WTC11 (cell line): ENCODE results near the gene SPATA31D4.

Source experiments
- AR ChIP-seq: fragments of 250-450 bp; sonication (Bioruptor Pico); IDR thresholded peaks from 2 replicates; pipeline ENCODE4 v1.9.0; 2021; ENCODE audit warnings: mild to moderate bottlenecking
- ATF2 ChIP-seq: sonication (generic); formaldehyde crosslinking; IDR thresholded peaks from 2 replicates; pipeline ENCODE4 v1.8.1; 2022; ENCODE audit warnings: low read depth, missing genetic modification reagents, borderline replicate concordance
- CREB1 ChIP-seq: sonication (generic); formaldehyde crosslinking; IDR thresholded peaks from 2 replicates; pipeline ENCODE4 v1.8.0; 2023; ENCODE audit warnings: mild to moderate bottlenecking, missing genetic modification reagents
- ETV6 ChIP-seq: sonication (generic); formaldehyde crosslinking; IDR thresholded peaks from 2 replicates; pipeline ENCODE4 v1.8.1; 2022; ENCODE audit warnings: mild to moderate bottlenecking, missing genetic modification reagents
- IRF1 ChIP-seq: sonication (generic); formaldehyde crosslinking; IDR thresholded peaks from 2 replicates; pipeline ENCODE4 v1.8.0; 2023; ENCODE audit warnings: missing genetic modification reagents
- SP1 ChIP-seq: sonication (generic); formaldehyde crosslinking; conservative IDR thresholded peaks from 2 replicates; pipeline ENCODE4 v1.8.1; 2022; ENCODE audit warnings: missing genetic modification reagents
- ZNF317 ChIP-seq: sonication (generic); formaldehyde crosslinking; IDR thresholded peaks from 2 replicates; pipeline ENCODE4 v1.8.1; 2023; ENCODE audit warnings: low read depth, mild to moderate bottlenecking, moderate library complexity, missing genetic modification reagents, borderline replicate concordance
- TF ChIP-seq, protein P1 (sequence below): fragments of 200-600 bp; IDR thresholded peaks from 2 replicates; pipeline ENCODE4 v1.8.0; 2022; ENCODE audit warnings: antibody characterized with exemption
- TF ChIP-seq, protein P2 (sequence below): sonication (generic); formaldehyde crosslinking; IDR thresholded peaks from 2 replicates; pipeline ENCODE4 v1.8.1; 2023; ENCODE audit warnings: mild to moderate bottlenecking, moderate library complexity, missing genetic modification reagents
- TF ChIP-seq, protein P3 (sequence below): sonication (generic); formaldehyde crosslinking; IDR thresholded peaks from 2 replicates; pipeline ENCODE4 v1.8.1; 2022; ENCODE audit warnings: low read depth, mild to moderate bottlenecking, moderate library complexity, missing genetic modification reagents, borderline replicate concordance
- TF ChIP-seq, protein P4 (sequence below): sonication (generic); formaldehyde crosslinking; IDR thresholded peaks from 2 replicates; pipeline ENCODE4 v1.8.0; 2022; ENCODE audit warnings: missing genetic modification reagents

- TF ChIP-seq, protein P1, sequence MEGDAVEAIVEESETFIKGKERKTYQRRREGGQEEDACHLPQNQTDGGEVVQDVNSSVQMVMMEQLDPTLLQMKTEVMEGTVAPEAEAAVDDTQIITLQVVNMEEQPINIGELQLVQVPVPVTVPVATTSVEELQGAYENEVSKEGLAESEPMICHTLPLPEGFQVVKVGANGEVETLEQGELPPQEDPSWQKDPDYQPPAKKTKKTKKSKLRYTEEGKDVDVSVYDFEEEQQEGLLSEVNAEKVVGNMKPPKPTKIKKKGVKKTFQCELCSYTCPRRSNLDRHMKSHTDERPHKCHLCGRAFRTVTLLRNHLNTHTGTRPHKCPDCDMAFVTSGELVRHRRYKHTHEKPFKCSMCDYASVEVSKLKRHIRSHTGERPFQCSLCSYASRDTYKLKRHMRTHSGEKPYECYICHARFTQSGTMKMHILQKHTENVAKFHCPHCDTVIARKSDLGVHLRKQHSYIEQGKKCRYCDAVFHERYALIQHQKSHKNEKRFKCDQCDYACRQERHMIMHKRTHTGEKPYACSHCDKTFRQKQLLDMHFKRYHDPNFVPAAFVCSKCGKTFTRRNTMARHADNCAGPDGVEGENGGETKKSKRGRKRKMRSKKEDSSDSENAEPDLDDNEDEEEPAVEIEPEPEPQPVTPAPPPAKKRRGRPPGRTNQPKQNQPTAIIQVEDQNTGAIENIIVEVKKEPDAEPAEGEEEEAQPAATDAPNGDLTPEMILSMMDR = no peak
- no peak for TF ChIP-seq CREB1 (CRISPR knock-in tag)
- TF ChIP-seq ZNF317 = no peak
- TF ChIP-seq, protein P2, sequence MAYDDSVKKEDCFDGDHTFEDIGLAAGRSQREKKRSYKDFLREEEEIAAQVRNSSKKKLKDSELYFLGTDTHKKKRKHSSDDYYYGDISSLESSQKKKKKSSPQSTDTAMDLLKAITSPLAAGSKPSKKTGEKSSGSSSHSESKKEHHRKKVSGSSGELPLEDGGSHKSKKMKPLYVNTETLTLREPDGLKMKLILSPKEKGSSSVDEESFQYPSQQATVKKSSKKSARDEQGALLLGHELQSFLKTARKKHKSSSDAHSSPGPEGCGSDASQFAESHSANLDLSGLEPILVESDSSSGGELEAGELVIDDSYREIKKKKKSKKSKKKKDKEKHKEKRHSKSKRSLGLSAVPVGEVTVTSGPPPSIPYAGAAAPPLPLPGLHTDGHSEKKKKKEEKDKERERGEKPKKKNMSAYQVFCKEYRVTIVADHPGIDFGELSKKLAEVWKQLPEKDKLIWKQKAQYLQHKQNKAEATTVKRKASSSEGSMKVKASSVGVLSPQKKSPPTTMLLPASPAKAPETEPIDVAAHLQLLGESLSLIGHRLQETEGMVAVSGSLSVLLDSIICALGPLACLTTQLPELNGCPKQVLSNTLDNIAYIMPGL (CRISPR knock-in tag) = no peak
- TF ChIP-seq IRF1 (CRISPR knock-in tag) = no peak
- no peak for TF ChIP-seq ETV6
- no peak for TF ChIP-seq AR (CRISPR knock-in tag)
- TF ChIP-seq, protein P3, sequence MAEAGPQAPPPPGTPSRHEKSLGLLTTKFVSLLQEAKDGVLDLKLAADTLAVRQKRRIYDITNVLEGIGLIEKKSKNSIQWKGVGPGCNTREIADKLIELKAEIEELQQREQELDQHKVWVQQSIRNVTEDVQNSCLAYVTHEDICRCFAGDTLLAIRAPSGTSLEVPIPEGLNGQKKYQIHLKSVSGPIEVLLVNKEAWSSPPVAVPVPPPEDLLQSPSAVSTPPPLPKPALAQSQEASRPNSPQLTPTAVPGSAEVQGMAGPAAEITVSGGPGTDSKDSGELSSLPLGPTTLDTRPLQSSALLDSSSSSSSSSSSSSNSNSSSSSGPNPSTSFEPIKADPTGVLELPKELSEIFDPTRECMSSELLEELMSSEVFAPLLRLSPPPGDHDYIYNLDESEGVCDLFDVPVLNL (CRISPR knock-in tag) = no peak
- TF ChIP-seq, protein P4, sequence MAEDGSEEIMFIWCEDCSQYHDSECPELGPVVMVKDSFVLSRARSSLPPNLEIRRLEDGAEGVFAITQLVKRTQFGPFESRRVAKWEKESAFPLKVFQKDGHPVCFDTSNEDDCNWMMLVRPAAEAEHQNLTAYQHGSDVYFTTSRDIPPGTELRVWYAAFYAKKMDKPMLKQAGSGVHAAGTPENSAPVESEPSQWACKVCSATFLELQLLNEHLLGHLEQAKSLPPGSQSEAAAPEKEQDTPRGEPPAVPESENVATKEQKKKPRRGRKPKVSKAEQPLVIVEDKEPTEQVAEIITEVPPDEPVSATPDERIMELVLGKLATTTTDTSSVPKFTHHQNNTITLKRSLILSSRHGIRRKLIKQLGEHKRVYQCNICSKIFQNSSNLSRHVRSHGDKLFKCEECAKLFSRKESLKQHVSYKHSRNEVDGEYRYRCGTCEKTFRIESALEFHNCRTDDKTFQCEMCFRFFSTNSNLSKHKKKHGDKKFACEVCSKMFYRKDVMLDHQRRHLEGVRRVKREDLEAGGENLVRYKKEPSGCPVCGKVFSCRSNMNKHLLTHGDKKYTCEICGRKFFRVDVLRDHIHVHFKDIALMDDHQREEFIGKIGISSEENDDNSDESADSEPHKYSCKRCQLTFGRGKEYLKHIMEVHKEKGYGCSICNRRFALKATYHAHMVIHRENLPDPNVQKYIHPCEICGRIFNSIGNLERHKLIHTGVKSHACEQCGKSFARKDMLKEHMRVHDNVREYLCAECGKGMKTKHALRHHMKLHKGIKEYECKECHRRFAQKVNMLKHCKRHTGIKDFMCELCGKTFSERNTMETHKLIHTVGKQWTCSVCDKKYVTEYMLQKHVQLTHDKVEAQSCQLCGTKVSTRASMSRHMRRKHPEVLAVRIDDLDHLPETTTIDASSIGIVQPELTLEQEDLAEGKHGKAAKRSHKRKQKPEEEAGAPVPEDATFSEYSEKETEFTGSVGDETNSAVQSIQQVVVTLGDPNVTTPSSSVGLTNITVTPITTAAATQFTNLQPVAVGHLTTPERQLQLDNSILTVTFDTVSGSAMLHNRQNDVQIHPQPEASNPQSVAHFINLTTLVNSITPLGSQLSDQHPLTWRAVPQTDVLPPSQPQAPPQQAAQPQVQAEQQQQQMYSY = no peak
- no peak for TF ChIP-seq ATF2 (CRISPR knock-in tag)
- no peak for TF ChIP-seq SP1 (CRISPR knock-in tag)
These were observed 21.6 kb upstream of the SPATA31D4 start for GRCh38 chr9:81906671-81907070.
